HepG2 (cell line): ENCODE measurements around the gene DOHH. TPM values are rescaled to one million over a fixed set of nuclear protein-coding genes. Genes with fewer than 3 reads are reported as not detected.

Source experiments
- ATAC-seq: fragments of 200-7000 bp; cut with Tn5 transposase; 3 replicates; pipeline ENCODE4 v1.9.1; 2020; ENCODE audit warnings: mild to moderate bottlenecking, moderate library complexity
- BruUV-seq: library from RNA; stranded (reverse); fragments of 400-500 nt; replicated peaks from 2 replicates; lab custom pipeline; 2021; lab: Mats Ljungman, UMichigan
- CTCF ChIA-PET: fragments of 300-600 bp; formaldehyde crosslinking; extraction: SDS; loops from one replicate; lab custom pipeline; 2021; ENCODE audit warnings: low total read pairs, inconsistent platforms, low intra/inter-chr PET ratio; lab: Yijun Ruan, JAX
- POLR2A ChIA-PET: fragments of 350-600 bp; sonication (Branson Sonifier 250); formaldehyde crosslinking; loops from one replicate; lab custom pipeline; 2020; ENCODE audit warnings: antibody characterized with exemption, inconsistent platforms; lab: Yijun Ruan, JAX
- DNase-seq: peaks from one replicate; pipeline ENCODE4 v3.0.0-alpha.2; 2015; ENCODE audit warnings: low spot score
- FAIRE-seq: peaks from 3 replicates; lab custom pipeline; 2011; peaks lifted over from hg19 to GRCh38; lab: Jason Lieb, UNC
- H2AFZ ChIP-seq: one replicate; pipeline ENCODE4 v1.6.1; 2011; ENCODE audit warnings: low read length, inconsistent platforms
- H3K27ac ChIP-seq: fragments of 300-600 bp; 3 replicates; pipeline ENCODE4 v1.8.0; 2011; ENCODE audit warnings: mixed run types, mild to moderate bottlenecking, mixed read lengths, low read length, inconsistent platforms; ENCODE audit not compliant: insufficient read depth; ENCODE audit errors: extremely low read length
- H3K27me3 ChIP-seq, 2 experiments: fragments of 200-600 bp in 1 of 2; 2 replicates in 1 of 2; 3 replicates in 1 of 2; pipeline versions ENCODE4 v1.6.0 to v1.8.0; 2011; ENCODE audit warnings: low read length in 2 of 2, mild to moderate bottlenecking in 2 of 2, moderate library complexity in 2 of 2, inconsistent platforms in 1 of 2; ENCODE audit not compliant: insufficient read depth in 2 of 2, control insufficient read depth in 1 of 2
- H3K36me3 ChIP-seq, 2 experiments: fragments of 200-600 bp in 1 of 2; replicated peaks in 1 of 2; 2 replicates in 1 of 2; 3 replicates in 1 of 2; pipeline versions ENCODE4 v1.5.1 to v1.8.0; 2011; ENCODE audit warnings: low read length in 2 of 2, inconsistent platforms in 1 of 2; ENCODE audit not compliant: insufficient read depth in 2 of 2, control insufficient read depth in 1 of 2
- H3K4me1 ChIP-seq: 2 replicates; pipeline ENCODE4 v1.5.1; 2012; ENCODE audit warnings: low read length, inconsistent platforms; ENCODE audit not compliant: insufficient read depth
- H3K4me2 ChIP-seq: 2 replicates; pipeline ENCODE4 v1.6.0; 2011; ENCODE audit warnings: low read depth, low read length, inconsistent platforms
- H3K4me3 ChIP-seq, 3 experiments: fragments of 200-600 bp in 1 of 3; sonication (generic), shearing (Covaris generic) in 1 of 3; replicated peaks in 1 of 3; 2 replicates each; pipeline ENCODE4 v1.5.1; 2011 to 2016; ENCODE audit warnings: low read length in 3 of 3, inconsistent platforms in 2 of 3, low read depth in 2 of 3, mild to moderate bottlenecking in 2 of 3, control low read depth in 1 of 3, mixed read lengths in 1 of 3; ENCODE audit not compliant: insufficient read depth in 1 of 3
- H3K79me2 ChIP-seq: one replicate; pipeline ENCODE4 v1.6.1; 2011; ENCODE audit warnings: low read length, inconsistent platforms; ENCODE audit not compliant: insufficient read depth
- H3K9ac ChIP-seq: 2 replicates; pipeline ENCODE4 v1.6.0; 2011; ENCODE audit warnings: mild to moderate bottlenecking, low read depth, low read length, inconsistent platforms; ENCODE audit not compliant: insufficient read depth
- H3K9me3 ChIP-seq: 2 replicates; pipeline ENCODE4 v1.5.1; 2012; ENCODE audit warnings: mild to moderate bottlenecking, low read length
- H4K20me1 ChIP-seq: 2 replicates; pipeline ENCODE4 v1.6.0; 2011; ENCODE audit warnings: inconsistent platforms, mild to moderate bottlenecking, low read length, moderate library complexity; ENCODE audit not compliant: insufficient read depth
- ARID5B ChIP-seq: IDR thresholded peaks from 2 replicates; pipeline ENCODE4 v1.4.0; 2020; ENCODE audit warnings: mild to moderate bottlenecking, missing genetic modification reagents
- FOXC1 ChIP-seq: sonication (generic); formaldehyde crosslinking; IDR thresholded peaks from 2 replicates; pipeline ENCODE4 v1.8.0; 2022; ENCODE audit warnings: mild to moderate bottlenecking, missing genetic modification reagents, borderline replicate concordance
- GLI4 ChIP-seq: sonication (generic); formaldehyde crosslinking; IDR thresholded peaks from 2 replicates; pipeline ENCODE4 v1.5.1; 2020; ENCODE audit warnings: missing genetic modification reagents, mild to moderate bottlenecking, moderate library complexity, borderline replicate concordance
- MEIS1 ChIP-seq: sonication (generic); formaldehyde crosslinking; IDR thresholded peaks from 2 replicates; pipeline ENCODE4 v1.9.0; 2021; ENCODE audit warnings: mild to moderate bottlenecking, missing genetic modification reagents, moderate library complexity, borderline replicate concordance
- TCF7 ChIP-seq: sonication (generic); IDR thresholded peaks from 2 replicates; pipeline ENCODE4 v1.6.1; 2016; ENCODE audit warnings: antibody characterized with exemption, low read depth
- ZNF124 ChIP-seq: sonication (generic); formaldehyde crosslinking; IDR thresholded peaks from 2 replicates; pipeline ENCODE4 v1.4.0; 2020; ENCODE audit warnings: missing genetic modification reagents
- ZNF703 ChIP-seq: sonication (generic); formaldehyde crosslinking; IDR thresholded peaks from 2 replicates; pipeline ENCODE4 v1.5.1; 2020; ENCODE audit warnings: missing genetic modification reagents, mild to moderate bottlenecking, moderate library complexity, borderline replicate concordance
- ZSCAN9 ChIP-seq: IDR thresholded peaks from 2 replicates; pipeline ENCODE4 v1.6.1; 2016; ENCODE audit warnings: borderline replicate concordance
- WGBS: methylation state at CpG from one replicate; pipeline ENCODE4 v1.1.6; 2017; ENCODE audit warnings: low lambda C conversion rate; 5-methylcytosine and 5-hydroxymethylcytosine counted together
- in situ Hi-C: cut with HindIII; loops from 2 replicates; pipeline ENCODE4 v1.10.0; 2017; ENCODE audit warnings: low pct_unique_long_range_greater_than_20kb; ENCODE audit not compliant: extremely low pct_ligation_motif_present
- intact Hi-C: fragments of 100-400 bp; cut with micrococcal nuclease; formaldehyde crosslinking; loops from one replicate; pipeline ENCODE4 v1.10.0; 2022; ENCODE audit not compliant: unreplicated experiment
- polyA plus RNA-seq, 8 experiments: library from polyadenylated mRNA; depleted of rRNA in 3 of 8; stranded (reverse) in 7 of 8; unstranded in 1 of 8; fragments of >200 nt; fragmentation: Illumina TruSeq in 4 of 8; extraction: Trizol in 4 of 8; gene quantifications; 2 replicates each; pipeline versions ENCODE4 v1.2.1 to v1.2.3, GENCODE V29; 2011 to 2016; ENCODE audit warnings: low read depth in 4 of 8, missing spikeins in 1 of 8, mixed read lengths in 1 of 8; ENCODE audit not compliant: insufficient read depth in 1 of 8
- total RNA-seq, 5 experiments: library from RNA; depleted of rRNA; stranded (reverse); fragments of >200 nt; fragmentation: Illumina TruSeq; extraction: Trizol; gene quantifications; 2 replicates each; pipeline ENCODE4 v1.2.3, GENCODE V29; 2016; ENCODE audit warnings: low read depth in 1 of 5
- TF ChIP-seq, protein P1 (sequence below): sonication (generic); formaldehyde crosslinking; IDR thresholded peaks from 2 replicates; pipeline ENCODE4 v1.5.1; 2020; ENCODE audit warnings: mild to moderate bottlenecking, missing genetic modification reagents, borderline replicate concordance
- TF ChIP-seq, protein P2 (sequence below): IDR thresholded peaks from 2 replicates; pipeline ENCODE4 v1.6.1; 2016; ENCODE audit warnings: low read depth, borderline replicate concordance
- TF ChIP-seq, protein P3 (sequence below): sonication (generic); formaldehyde crosslinking; IDR thresholded peaks from 2 replicates; pipeline ENCODE4 v1.4.0; 2020; ENCODE audit warnings: mild to moderate bottlenecking, missing genetic modification reagents, borderline replicate concordance

The DOHH gene
- total and polyA plus RNA-seq, 2 of the 13 experiments (the other 11 are each of a cell fraction or from before 2014, with no cell fraction given), result 3.5 to 13.7 TPM

GRCh38 chr19:3441089-3441985 lies 59.1 kb downstream of the DOHH start:
- FAIRE-seq, result no peak
- no peak for ATAC-seq
- in situ Hi-C loops, result no loop called here
- CTCF ChIA-PET, result interaction anchor here (0.6 to 2.8 kb wide), 3 partner anchors 114 to 119 kb away, joined by 3 to 16 read pairs (median 11); no protein-coding TSS in a partner anchor
- intact Hi-C loops, result no loop called here
- Histone ChIP-seq H3K27me3 (no peaks in the 10 kb centered on the region), H2AFZ (no peak overlapping the region), H3K9me3 (no peaks in the 10 kb centered on the region), H3K79me2 (no peaks in the 10 kb centered on the region), H3K36me3 (peaks cover 3 to 8% of the 10 kb centered on the region in 2 experiments; a peak in 4 of 5 replicates), H3K4me2 (no peak overlapping the region), H3K27ac (no peak overlapping the region), H3K4me3 (no peak overlapping the region), H4K20me1 (no peaks in the 10 kb centered on the region; the same call in 1 of the 2 replicates), H3K9ac (no peak overlapping the region), H3K4me1 (peaks cover 22% of the 10 kb centered on the region)
- 85% methylated on average over 7 of the region's 25 CpGs for WGBS
- DNase-seq, result no peak
- no TSS peak for BruUV-seq
- POLR2A ChIA-PET, result no interaction called here
- TF ChIP-seq, protein P1, sequence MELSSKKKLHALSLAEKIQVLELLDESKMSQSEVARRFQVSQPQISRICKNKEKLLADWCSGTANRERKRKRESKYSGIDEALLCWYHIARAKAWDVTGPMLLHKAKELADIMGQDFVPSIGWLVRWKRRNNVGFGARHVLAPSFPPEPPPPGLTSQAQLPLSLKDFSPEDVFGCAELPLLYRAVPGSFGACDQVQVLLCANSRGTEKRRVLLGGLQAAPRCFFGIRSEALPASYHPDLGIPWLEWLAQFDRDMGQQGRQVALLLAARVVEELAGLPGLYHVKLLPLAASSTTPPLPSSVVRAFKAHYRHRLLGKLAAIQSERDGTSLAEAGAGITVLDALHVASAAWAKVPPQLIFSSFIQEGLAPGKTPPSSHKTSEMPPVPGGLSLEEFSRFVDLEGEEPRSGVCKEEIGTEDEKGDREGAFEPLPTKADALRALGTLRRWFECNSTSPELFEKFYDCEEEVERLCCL, result no peak
- TF ChIP-seq, protein P2, sequence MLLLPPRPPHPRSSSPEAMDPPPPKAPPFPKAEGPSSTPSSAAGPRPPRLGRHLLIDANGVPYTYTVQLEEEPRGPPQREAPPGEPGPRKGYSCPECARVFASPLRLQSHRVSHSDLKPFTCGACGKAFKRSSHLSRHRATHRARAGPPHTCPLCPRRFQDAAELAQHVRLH (CRISPR knock-in tag), result no peak
- no peak for TF ChIP-seq ZSCAN9 (CRISPR knock-in tag)
- no peak for TF ChIP-seq ARID5B (CRISPR knock-in tag)
- no peak for TF ChIP-seq GLI4 (CRISPR knock-in tag)
- no peak for TF ChIP-seq TCF7
- no peak for TF ChIP-seq MEIS1
- no peak for TF ChIP-seq ZNF124 (CRISPR knock-in tag)
- no peak for TF ChIP-seq ZNF703 (CRISPR knock-in tag)
- TF ChIP-seq, protein P3, sequence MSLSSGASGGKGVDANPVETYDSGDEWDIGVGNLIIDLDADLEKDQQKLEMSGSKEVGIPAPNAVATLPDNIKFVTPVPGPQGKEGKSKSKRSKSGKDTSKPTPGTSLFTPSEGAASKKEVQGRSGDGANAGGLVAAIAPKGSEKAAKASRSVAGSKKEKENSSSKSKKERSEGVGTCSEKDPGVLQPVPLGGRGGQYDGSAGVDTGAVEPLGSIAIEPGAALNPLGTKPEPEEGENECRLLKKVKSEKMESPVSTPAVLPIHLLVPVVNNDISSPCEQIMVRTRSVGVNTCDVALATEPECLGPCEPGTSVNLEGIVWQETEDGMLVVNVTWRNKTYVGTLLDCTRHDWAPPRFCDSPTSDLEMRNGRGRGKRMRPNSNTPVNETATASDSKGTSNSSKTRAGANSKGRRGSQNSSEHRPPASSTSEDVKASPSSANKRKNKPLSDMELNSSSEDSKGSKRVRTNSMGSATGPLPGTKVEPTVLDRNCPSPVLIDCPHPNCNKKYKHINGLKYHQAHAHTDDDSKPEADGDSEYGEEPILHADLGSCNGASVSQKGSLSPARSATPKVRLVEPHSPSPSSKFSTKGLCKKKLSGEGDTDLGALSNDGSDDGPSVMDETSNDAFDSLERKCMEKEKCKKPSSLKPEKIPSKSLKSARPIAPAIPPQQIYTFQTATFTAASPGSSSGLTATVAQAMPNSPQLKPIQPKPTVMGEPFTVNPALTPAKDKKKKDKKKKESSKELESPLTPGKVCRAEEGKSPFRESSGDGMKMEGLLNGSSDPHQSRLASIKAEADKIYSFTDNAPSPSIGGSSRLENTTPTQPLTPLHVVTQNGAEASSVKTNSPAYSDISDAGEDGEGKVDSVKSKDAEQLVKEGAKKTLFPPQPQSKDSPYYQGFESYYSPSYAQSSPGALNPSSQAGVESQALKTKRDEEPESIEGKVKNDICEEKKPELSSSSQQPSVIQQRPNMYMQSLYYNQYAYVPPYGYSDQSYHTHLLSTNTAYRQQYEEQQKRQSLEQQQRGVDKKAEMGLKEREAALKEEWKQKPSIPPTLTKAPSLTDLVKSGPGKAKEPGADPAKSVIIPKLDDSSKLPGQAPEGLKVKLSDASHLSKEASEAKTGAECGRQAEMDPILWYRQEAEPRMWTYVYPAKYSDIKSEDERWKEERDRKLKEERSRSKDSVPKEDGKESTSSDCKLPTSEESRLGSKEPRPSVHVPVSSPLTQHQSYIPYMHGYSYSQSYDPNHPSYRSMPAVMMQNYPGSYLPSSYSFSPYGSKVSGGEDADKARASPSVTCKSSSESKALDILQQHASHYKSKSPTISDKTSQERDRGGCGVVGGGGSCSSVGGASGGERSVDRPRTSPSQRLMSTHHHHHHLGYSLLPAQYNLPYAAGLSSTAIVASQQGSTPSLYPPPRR (CRISPR knock-in tag), result no peak
- no peak for TF ChIP-seq FOXC1 (CRISPR knock-in tag)
